ELF-1 (cell line): ENCODE data around the gene SEMA4A.
A peak's percentile ranks its signal among the peaks of the same experiment; 100 is the strongest.

ENCODE experiments used
- DNase-seq: peaks from one replicate; pipeline ENCODE4 v3.0.0-alpha.2; 2016; ENCODE audit warnings: low read depth, low spot score

SEMA4A gene

DNA sequence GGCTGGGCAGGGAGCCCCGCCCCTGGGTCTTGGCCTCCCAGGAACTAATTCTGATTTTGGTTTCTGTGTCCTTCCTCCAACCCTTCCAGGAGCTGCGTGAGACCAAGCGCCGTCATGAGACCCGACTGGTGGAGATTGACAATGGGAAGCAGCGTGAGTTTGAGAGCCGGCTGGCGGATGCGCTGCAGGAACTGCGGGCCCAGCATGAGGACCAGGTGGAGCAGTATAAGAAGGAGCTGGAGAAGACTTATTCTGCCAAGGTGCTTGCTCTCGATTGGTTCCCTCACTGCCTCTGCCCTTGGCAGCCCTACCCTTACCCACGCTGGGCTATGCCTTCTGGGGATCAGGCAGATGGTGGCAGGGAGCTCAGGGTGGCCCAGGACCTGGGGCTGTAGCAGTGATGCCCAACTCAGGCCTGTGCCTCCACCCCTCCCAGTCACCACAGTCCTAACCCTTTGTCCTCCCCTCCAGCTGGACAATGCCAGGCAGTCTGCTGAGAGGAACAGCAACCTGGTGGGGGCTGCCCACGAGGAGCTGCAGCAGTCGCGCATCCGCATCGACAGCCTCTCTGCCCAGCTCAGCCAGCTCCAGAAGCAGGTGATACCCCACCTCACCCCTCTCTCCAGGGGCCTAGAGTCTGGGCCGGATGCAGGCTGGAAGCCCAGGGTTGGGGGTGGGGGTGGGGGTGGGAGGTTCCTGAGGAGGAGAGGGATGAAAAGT lies 18.5 kb upstream of the SEMA4A start:
- DNase-seq: no peak

DNA sequence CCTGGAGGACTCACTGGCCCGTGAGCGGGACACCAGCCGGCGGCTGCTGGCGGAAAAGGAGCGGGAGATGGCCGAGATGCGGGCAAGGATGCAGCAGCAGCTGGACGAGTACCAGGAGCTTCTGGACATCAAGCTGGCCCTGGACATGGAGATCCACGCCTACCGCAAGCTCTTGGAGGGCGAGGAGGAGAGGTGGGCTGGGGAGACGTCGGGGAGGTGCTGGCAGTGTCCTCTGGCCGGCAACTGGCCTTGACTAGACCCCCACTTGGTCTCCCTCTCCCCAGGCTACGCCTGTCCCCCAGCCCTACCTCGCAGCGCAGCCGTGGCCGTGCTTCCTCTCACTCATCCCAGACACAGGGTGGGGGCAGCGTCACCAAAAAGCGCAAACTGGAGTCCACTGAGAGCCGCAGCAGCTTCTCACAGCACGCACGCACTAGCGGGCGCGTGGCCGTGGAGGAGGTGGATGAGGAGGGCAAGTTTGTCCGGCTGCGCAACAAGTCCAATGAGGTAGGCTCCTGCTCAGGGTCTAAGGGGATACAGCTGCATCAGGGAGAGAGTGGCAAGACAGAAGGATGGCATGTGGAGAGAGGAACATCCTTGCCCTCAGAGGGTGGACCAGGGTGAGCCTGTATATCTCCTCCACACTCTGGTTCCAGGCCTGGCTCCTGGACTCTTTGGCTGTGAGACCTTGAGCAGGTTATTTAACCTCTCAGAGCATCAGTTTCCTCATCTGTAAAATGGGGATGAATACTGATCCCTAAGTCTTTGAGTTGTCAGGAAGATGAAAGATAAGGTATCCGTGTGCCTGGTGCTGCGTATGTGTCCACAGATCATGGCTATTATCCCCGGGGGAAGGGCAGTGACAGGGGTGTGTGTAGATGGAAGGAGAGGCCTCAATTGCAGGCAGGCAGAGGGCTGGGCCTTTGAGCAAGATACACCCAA lies 17.2 kb upstream of the SEMA4A start:
- DNase-seq: no peak

DNA sequence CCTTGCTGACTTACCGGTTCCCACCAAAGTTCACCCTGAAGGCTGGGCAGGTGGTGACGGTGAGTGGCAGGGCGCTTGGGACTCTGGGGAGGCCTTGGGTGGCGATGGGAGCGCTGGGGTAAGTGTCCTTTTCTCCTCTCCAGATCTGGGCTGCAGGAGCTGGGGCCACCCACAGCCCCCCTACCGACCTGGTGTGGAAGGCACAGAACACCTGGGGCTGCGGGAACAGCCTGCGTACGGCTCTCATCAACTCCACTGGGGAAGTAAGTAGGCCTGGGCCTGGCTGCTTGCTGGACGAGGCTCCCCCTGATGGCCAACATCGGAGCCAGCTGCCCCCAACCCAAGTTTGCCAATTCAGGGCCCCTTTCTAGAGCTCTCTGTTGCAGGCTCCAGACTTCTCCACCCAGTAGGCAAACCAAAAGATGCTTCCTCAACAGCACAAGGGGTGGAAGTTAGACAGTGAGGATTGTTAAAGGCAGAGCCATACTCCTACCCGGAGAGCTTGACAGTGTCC lies 16.4 kb upstream of the SEMA4A start:
- DNase-seq: peak; percentile 45

DNA sequence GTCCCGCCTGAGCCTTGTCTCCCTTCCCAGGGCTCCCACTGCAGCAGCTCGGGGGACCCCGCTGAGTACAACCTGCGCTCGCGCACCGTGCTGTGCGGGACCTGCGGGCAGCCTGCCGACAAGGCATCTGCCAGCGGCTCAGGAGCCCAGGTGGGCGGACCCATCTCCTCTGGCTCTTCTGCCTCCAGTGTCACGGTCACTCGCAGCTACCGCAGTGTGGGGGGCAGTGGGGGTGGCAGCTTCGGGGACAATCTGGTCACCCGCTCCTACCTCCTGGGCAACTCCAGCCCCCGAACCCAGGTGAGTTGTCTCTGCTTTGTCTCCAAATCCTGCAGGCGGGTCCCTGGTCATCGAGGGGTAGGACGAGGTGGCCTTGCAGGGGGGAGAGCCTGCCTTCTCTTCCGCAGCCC lies 14.9 kb upstream of the SEMA4A start:
- DNase-seq: no peak

DNA sequence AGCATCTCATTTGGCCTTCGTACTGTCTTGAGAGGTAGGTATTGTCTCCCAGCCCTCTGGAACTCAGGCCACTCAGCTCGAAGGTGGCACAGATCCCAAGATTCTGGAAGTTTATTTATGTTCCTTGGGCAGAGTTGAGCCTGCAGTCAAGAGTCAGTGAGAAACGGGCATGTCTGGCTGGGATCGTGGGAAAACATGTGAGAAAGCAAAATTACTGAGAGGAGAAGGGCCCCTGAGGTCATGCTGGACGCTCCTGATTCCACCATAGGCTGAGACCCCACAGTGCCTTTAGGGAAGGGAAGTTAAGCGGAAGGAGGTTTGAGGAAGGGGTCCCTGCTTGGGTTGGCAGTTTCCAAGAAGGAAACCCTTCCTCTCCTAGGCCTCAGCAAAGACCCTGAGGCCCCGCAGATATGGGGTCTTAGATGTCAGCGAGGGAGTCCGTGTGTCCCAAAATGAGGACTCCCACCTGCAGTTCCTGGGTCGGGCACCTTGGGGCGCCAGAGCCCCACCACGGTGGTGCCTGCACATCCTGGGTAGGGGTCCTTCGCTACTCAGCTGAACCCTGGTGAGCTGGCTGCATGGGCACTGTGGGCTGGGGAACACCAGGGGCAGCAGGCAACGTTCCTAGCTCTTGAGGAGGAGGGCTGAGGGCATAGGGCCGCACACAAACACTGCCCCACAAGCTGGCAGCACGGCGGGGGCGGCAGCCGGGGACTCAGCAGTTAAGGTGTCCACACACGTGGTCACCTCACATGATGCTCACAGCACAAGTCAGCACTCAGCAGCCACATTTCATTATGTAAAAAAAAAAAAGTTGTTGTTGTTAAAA lies 12.3 kb upstream of the SEMA4A start:
- peak; percentile 91 for DNase-seq

DNA sequence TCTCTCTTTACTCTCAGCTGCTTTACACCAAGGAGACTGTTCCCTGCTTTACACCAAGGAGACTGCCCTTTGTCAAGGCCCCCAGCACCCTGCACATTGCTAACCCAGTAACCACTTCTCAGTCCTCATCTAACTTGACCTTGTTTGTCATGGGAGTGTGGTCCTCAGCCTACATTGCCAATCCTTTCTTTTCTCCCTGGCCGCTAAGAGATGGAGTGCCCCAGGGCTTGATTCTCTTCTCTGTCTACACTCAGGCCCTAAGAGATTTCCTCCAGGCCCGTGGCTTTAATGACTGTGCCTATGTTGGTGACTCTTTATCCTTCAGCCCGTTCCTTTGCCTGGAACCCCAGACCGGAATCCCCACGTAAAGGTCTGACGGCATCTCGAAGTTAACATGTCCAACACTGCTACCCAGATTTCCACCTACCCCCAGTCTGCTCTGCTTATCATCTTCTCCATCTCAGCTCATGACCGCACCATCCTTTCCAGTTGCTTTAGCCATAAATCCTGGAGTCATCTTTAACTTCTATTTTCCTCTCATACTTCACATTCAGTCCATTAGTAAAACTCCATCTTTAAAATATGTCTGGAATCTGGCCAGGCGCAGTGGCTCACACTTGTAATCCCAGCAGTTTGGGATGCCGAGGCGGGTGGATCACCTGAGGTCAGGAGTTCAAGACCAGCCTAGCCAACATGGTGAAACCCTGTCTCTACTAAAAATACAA lies 9.5 kb upstream of the SEMA4A start:
- DNase-seq: peak; percentile 26

DNA sequence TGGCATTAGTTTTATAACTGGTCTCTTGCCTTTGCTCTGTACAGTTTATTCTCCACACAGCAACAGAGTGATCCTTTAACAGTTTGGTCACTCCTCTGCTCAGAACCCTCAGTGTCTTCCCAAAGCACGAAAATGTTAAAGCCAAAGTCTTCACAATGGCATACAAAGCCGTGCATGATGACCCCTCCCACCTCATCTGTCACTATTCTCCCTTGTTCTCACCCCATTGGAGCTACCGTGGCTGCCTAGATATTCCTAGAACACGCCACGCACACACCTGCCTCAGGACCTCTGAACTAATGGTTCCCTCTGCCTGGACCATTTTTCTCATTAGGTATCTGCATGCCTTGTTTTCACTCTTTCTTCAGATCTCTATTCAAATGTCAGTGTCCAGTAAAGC lies 8.6 kb upstream of the SEMA4A start:
- no peak for DNase-seq

DNA sequence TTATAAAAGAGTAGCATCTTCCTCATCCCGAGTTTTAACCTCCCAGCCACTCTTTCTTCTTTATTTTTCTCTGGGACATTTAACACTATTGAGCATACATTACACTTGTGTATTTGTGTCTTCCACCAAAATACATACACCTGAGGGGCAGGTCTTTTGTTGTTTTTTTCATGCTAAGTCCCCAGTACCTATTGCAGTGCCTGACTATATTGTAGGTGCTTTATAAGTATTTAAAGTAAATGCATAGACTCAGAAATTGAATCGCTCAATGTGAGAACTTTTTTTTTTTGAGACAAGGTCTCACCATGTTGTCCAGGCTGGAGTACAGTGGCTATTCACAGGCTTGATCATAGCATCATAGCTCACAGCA lies 7.8 kb upstream of the SEMA4A start:
- DNase-seq: no peak

DNA sequence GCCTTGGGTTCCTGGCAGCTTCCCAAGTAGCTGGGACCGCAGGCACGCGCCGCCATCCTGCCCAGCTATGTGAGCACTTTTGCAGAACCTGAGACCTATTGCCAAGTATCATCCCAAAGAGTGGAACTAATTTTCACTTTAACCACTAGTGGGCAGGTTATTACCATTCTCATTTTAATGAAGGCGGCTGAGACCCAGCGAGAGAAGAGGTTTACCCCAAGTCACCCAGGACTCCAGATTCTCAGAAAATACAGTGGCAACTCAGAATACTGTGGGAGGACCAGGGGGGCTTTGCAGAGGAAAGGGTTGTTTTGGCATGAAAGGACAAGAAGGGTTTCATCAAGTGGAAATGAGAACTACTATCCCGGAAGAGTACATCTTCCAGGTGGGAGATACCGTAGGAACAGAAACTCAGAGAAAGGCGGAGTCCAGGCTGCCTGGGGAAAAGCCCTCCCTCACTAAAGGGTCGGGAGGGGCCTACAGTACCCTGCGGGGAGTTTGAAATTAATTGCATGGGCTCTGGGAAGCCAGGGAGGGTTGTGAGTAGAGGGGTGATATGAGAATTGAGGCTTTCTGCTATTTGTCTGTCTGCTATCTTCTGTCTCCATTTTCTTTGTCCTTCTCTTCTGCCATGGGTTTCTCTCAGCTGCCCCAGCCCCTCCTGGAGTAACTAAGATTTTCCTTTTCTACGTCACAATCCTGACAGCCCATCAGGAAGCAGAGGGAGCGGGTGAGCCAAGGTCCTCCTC lies 7.2 kb upstream of the SEMA4A start:
- peak; percentile 75 for DNase-seq

DNA sequence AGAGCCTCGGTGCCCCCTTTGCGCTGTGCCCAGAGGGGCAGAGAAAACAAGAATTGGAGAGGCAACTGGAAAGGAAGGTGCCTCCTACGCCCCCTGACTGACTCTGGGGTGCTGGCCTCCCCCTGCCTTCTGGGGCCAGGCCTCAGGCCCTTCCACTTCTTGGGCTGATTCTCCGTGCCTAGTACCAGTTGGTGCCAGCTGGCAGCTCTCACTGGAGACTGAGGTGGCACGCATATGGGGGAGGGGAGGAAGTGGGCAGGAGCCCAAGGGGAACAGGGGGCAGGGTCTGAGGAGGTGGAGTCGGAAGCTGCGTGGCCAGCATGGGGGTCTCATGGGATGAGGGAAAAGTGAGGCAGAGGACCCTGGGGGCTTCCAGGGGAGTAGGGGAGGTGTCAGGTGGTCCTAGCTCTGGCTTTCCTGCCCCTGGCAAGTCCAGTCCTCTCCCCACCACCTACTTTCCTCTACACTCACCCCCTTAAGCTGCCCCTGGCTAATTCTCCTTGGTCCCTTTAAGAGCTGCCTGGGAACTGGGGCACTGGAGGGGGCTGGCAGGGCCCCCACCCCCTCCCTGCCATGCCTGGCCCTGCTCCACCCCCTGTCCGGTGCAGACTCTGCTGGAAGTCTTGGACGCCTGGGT lies 6.5 kb upstream of the SEMA4A start:
- no peak for DNase-seq

DNA sequence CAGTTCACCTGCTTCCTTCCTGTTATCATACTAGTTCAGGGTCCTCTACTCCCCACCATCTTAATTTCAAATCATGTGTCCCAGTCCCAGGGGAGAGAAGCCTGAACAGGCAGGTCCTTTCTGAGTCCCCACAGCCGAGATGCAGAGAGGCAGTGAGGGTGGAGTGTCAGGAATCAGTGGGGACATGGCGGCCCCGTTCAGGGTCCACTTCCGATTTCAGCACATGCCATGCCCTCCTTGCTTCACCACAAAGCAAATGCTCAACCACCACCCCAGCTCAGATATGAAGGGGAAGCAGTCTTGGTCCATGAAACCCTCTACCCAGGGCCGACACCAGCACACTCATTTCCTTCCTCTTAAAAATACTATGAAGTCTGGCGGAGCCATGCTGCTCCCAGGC lies 5.2 kb upstream of the SEMA4A start:
- DNase-seq: no peak

DNA sequence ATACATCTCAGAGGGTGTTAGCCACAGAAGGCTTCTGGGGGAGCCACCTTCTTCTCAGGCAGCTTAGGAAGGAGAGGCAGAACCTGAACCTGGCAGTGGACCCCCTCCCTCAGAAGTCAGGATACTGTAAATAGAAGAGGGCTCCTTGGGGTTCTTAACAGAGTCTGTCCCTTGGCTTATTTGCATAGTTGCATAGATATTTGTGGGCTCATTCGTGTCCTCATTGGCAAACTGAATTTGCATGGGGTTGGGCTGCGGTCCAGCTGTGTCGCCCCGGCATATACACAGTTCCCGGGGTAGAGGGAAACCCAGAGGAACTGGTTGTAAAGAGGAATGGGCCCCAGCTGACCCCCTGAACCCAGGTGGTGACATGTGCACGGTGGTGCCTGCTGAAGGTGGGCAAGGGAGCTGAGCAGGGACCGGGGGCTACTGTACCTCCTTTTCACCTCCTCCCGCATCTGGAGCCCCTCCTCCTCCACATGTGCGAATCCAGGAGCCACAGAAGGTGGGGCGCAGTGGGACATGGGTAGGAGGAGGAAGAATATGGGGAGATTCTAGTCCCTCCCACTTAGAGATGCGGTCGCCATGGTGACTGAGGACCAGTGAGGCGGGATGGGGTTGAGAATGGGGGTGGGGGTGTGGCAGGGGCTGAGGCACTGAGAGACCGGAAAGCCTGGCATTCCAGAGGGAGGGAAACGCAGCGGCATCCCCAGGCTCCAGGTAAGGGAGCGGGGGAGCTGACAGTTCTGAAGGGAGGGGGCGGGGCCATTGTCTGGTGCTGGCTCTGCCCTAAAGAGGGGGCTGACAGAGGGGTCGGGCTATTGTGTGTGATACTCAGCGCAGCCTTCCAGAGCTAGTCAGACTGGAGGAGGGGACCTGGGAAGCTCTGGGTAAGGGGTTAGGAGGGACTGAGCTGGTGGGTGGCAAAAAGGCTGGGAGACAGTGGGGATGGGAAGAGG lies 3.7 kb upstream of the SEMA4A start:
- peak; percentile 82 for DNase-seq

DNA sequence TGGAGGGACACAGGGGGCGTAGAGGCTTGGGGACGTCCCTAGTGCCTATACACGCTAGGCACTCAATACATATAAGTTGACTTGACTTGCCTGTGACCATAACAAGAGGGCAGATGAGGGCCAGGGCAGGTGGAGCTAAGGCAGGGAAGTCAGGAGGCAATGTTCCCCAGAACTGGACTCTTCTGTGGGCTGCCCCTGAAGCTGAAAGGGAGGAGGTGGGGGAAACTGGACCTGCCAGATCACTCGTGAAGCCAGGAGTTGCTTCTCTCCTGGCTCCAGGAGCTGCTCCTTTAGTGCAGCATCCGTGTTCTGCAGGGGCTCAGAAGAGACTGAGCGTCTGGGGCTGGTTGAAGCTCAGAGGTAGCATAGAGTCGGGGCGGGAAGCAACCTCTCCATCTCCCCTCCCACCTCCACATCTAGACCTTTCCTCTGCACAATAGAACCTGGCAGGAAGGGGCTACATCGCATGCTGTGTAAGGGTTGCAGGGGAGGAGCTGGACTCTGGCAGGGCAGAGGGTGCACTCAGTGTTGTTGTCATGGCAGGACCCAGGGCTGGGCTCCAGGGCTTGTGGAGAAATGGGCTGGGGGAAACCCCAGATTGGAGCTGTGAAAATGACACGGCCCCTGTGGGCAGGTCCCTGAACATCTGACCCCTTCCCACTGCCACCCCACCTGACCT lies 2.9 kb upstream of the SEMA4A start:
- no peak for DNase-seq

DNA sequence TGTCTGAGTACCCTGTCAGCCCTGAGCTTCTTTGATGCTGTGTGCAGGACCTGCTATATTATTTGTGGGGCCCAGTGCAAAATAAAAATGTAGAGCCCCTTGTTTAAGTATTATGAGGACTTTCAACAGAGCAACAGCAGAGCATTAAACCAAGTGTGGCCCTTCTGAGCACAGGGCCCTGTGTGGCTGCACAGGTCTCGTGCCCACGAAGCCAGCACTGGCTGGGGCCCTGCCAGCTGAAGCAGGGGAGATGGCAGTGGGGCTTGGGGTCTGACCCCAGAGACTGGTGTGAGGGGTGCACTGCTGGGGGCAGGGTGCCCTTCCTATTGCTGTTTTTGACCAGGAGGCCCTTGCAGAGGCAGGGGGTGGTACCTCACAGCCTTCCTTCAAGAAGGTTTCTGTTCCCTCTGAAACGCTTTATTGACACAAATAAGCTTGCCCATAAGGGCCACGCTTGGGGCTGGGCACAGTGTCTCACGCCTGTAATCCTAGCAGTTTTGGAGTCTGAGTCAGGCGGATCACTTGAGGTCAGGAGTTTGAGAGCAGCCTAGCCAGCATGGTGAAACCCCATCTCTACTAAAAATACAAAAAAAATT lies 2.2 kb upstream of the SEMA4A start:
- no peak for DNase-seq

DNA sequence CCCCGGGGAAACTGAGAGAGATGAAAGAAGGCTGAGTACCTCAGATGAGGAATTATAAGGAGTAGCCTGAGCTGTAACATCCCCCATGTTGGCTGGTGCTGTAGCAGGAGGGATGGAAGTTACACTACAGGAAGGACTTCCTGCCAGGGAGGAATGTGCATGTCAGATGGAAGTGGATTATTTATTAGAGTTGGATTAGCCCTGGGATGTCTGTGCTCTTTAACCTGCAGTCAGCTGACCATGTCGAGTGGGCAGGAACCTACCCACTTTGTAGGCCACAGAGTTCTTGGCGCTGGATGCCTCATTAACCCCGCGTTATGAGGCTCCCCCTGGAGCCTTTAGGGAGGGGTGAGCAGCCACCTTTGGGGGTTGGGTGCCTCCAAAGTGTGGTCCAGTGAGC lies 757 bp upstream of the SEMA4A start:
- DNase-seq: no peak

DNA sequence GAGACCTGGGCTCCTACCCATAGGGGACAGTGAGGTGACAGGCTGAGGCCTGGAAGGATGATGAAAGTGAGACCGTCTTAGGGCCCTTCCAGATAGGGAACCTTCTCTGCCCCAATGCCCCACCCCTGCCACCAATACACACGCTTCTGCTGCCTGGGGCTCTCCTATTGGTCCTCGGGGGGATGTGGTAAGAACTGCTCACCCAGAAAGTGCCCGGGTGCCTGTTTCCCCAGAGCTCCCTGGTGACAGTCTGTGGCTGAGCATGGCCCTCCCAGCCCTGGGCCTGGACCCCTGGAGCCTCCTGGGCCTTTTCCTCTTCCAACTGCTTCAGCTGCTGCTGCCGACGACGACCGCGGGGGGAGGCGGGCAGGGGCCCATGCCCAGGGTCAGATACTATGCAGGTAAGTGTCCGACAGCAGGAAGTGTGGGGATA lies 948 bp downstream of the SEMA4A start:
- DNase-seq: no peak

DNA sequence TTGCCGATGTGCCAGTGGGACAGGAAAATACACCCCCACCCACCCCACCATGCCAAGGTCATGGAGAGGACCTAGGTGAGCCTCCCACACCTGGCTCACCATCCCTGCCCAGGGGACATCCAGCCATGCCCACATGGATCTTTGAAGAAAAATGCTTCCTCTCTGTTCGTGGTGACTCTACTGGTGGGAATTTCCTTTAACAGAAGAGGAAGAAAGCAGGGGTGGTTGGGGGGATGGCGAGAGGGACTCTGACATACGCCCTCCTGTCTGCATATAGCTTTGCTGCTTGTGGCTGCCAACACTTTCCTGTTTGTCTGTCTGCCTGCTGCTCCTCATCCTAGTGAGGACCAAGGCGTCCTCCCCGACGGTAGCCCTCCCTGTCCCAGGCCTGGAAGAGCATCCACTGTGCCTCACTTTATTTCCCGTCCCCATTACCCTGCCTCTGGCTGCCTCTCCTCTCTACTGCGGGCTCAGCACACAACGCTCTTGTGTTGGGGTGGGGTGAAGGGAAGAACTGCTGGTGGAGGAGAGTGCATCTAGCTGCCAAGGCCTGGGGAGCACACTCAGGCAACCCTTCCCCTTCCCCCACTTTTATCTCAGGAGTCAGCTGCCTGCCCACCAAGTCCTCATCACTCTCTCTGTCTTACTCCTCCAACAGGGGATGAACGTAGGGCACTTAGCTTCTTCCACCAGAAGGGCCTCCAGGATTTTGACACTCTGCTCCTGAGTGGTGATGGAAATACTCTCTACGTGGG lies 2.5 kb downstream of the SEMA4A start:
- DNase-seq: no peak
